ENCODE measurements around the gene SLC26A5.

SLC26A5 gene

DNA sequence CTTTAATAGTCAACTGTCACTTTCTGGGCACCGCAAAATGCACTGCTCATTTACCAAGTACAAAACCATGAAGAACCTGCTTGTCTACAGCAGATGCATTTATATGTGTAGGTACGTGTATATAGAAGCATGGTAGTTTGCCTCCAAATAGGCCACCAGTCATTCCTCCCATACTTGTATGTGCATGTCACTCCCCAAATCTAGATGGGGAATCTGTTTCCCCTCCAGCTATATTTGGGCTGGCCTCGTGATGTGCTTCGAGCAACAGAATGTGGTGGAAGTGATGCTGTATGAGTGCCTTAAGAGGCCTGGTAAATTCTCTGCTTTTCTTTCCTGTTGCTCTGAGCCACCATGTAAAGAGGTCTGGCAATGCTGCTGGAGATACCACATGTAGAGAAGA, 51.4 kb downstream of the SLC26A5 start:
- Histone ChIP-seq H3K9me3 (ENCODE audit: insufficient read depth, low read depth, low read length) (no peaks in the 10 kb centered on the region), H3K9me2 (replicated peaks; ENCODE audit: low read depth, low read length) (no peaks in the 10 kb centered on the region), H4K20me1 (ENCODE audit: insufficient read depth, low read length, poor library complexity, severe bottlenecking) (no peaks in the 10 kb centered on the region), H3K27me3 (ENCODE audit: insufficient read depth, low read length, poor library complexity, severe bottlenecking) (no peaks in the 10 kb centered on the region), H3K79me2 (ENCODE audit: insufficient read depth, low read length) (no peaks in the 10 kb centered on the region), H3K4me3 (ENCODE audit: low read length, poor library complexity, severe bottlenecking) (no peak overlapping the region), H3K4me1 (ENCODE audit: insufficient read depth, low read length, poor library complexity, severe bottlenecking) (no peaks in the 10 kb centered on the region), H3K4me2 (ENCODE audit: low read depth, low read length, poor library complexity, severe bottlenecking) (no peak overlapping the region), H2AFZ (ENCODE audit: low read length) (no peak overlapping the region), H3K36me3 (ENCODE audit: insufficient read depth, low read length) (no peaks in the 10 kb centered on the region), H3F3A (ENCODE audit: low read depth) (no peaks in the 10 kb centered on the region), H3K9ac (ENCODE audit: low read depth, low read length, poor library complexity, severe bottlenecking) (no peak overlapping the region)
- TF ChIP-seq EZH2phosphoT487 (IDR thresholded peaks at IDR 0.05; ENCODE audit: borderline replicate concordance) = no peak
- TF ChIP-seq, protein P1, sequence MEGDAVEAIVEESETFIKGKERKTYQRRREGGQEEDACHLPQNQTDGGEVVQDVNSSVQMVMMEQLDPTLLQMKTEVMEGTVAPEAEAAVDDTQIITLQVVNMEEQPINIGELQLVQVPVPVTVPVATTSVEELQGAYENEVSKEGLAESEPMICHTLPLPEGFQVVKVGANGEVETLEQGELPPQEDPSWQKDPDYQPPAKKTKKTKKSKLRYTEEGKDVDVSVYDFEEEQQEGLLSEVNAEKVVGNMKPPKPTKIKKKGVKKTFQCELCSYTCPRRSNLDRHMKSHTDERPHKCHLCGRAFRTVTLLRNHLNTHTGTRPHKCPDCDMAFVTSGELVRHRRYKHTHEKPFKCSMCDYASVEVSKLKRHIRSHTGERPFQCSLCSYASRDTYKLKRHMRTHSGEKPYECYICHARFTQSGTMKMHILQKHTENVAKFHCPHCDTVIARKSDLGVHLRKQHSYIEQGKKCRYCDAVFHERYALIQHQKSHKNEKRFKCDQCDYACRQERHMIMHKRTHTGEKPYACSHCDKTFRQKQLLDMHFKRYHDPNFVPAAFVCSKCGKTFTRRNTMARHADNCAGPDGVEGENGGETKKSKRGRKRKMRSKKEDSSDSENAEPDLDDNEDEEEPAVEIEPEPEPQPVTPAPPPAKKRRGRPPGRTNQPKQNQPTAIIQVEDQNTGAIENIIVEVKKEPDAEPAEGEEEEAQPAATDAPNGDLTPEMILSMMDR (conservative IDR thresholded peaks at IDR 0.05; ENCODE audit: low read length) = no peak

GRCh38 chr7:103391976-103392375, 54.0 kb downstream of the SLC26A5 start:
- Histone ChIP-seq H3K9ac (ENCODE audit: low read depth, low read length, poor library complexity, severe bottlenecking) (no peak overlapping the region), H3K27me3 (ENCODE audit: insufficient read depth, low read length, poor library complexity, severe bottlenecking) (no peaks in the 10 kb centered on the region), H3K79me2 (ENCODE audit: insufficient read depth, low read length) (no peaks in the 10 kb centered on the region), H3F3A (ENCODE audit: low read depth) (no peaks in the 10 kb centered on the region), H3K4me3 (ENCODE audit: low read length, poor library complexity, severe bottlenecking) (no peak overlapping the region), H3K9me2 (replicated peaks; ENCODE audit: low read depth, low read length) (no peaks in the 10 kb centered on the region), H3K4me1 (ENCODE audit: insufficient read depth, low read length, poor library complexity, severe bottlenecking) (no peaks in the 10 kb centered on the region), H3K9me3 (ENCODE audit: insufficient read depth, low read depth, low read length) (no peaks in the 10 kb centered on the region), H3K4me2 (ENCODE audit: low read depth, low read length, poor library complexity, severe bottlenecking) (no peak overlapping the region), H4K20me1 (ENCODE audit: insufficient read depth, low read length, poor library complexity, severe bottlenecking) (no peaks in the 10 kb centered on the region), H2AFZ (ENCODE audit: low read length) (peak overlapping the region; percentile 27; the same call in 1 of the 2 replicates), H3K36me3 (ENCODE audit: insufficient read depth, low read length) (no peaks in the 10 kb centered on the region)
- no peak for TF ChIP-seq EZH2phosphoT487 (IDR thresholded peaks at IDR 0.05; ENCODE audit: borderline replicate concordance)
- TF ChIP-seq, protein P1 (conservative IDR thresholded peaks at IDR 0.05; ENCODE audit: low read length) = no peak

DNA sequence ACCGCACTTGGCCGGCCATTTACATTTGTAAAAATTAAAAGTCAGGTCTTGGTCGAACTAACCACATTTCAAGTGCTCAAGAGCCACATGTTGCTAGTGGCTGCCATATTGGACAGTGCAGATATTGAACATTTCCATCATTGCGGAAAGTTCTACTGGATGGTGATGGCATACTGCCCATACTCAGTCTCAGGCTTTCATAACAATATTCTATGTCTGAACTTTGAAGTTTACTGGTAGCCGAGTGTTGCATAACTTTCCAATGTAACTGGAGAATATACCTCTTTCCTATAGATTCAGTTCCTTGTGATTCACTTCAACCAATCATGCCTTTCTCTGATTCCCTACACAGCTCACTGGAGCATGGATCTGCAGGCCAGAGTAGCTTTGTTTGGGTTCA, 54.9 kb downstream of the SLC26A5 start:
- H3K9me3 ChIP-seq (ENCODE audit: insufficient read depth, low read depth, low read length) = no peaks in the 10 kb centered on the region
- H3K79me2 ChIP-seq (ENCODE audit: insufficient read depth, low read length) = no peaks in the 10 kb centered on the region
- H3K4me3 ChIP-seq (ENCODE audit: low read length, poor library complexity, severe bottlenecking) = no peak overlapping the region
- H3K4me1 ChIP-seq (ENCODE audit: insufficient read depth, low read length, poor library complexity, severe bottlenecking) = no peaks in the 10 kb centered on the region
- no peaks in the 10 kb centered on the region for H3K36me3 ChIP-seq (ENCODE audit: insufficient read depth, low read length)
- no peaks in the 10 kb centered on the region for H3F3A ChIP-seq (ENCODE audit: low read depth)
- H3K27me3 ChIP-seq (ENCODE audit: insufficient read depth, low read length, poor library complexity, severe bottlenecking) = no peaks in the 10 kb centered on the region
- no peak overlapping the region for H2AFZ ChIP-seq (ENCODE audit: low read length)
- TF ChIP-seq EZH2phosphoT487 (IDR thresholded peaks at IDR 0.05; ENCODE audit: borderline replicate concordance) = no peak
- TF ChIP-seq, protein P1 (conservative IDR thresholded peaks at IDR 0.05; ENCODE audit: low read length) = no peak
- H3K9ac ChIP-seq (ENCODE audit: low read depth, low read length, poor library complexity, severe bottlenecking) = no peak overlapping the region
- no peak overlapping the region for H3K4me2 ChIP-seq (ENCODE audit: low read depth, low read length, poor library complexity, severe bottlenecking)
- H3K9me2 ChIP-seq (replicated peaks; ENCODE audit: low read depth, low read length) = no peaks in the 10 kb centered on the region
- no peaks in the 10 kb centered on the region for H4K20me1 ChIP-seq (ENCODE audit: insufficient read depth, low read length, poor library complexity, severe bottlenecking)

All from Loucy (cell line).